Thymus (tissue), 11 donors: ENCODE results near the gene TMEM126B. TPM values are rescaled to one million over a fixed set of nuclear protein-coding genes. Genes with fewer than 3 reads are reported as not detected.
A peak's percentile ranks its signal among the peaks of the same experiment; 100 is the strongest.

Source experiments
- DNase-seq, 9 donors: peaks; one replicate each; pipeline ENCODE4 v3.0.0-alpha.2; 2013; ENCODE audit warnings: low spot score in 9 of 9, low read depth in 6 of 9, missing footprints in 1 of 9
- H3K27ac ChIP-seq, 2 donors: one replicate each; pipeline ENCODE4 v1.5.1; 2013; ENCODE audit warnings: control low read depth in 1 of 2, low read depth in 1 of 2, low read length in 1 of 2, mild to moderate bottlenecking in 1 of 2, moderate library complexity in 1 of 2
- H3K27me3 ChIP-seq, 2 donors: one replicate each; pipeline ENCODE4 v1.5.1; 2013; ENCODE audit warnings: low read length in 1 of 2; ENCODE audit not compliant: control insufficient read depth in 2 of 2, insufficient read depth in 1 of 2
- H3K36me3 ChIP-seq, 2 donors: one replicate each; pipeline ENCODE4 v1.5.1; 2013; ENCODE audit warnings: low read length in 1 of 2, mild to moderate bottlenecking in 1 of 2, moderate library complexity in 1 of 2; ENCODE audit not compliant: control insufficient read depth in 2 of 2, insufficient read depth in 2 of 2
- H3K4me1 ChIP-seq, 2 donors: one replicate each; pipeline ENCODE4 v1.5.1; 2013; ENCODE audit warnings: low read length in 2 of 2; ENCODE audit not compliant: control insufficient read depth in 2 of 2, insufficient read depth in 2 of 2
- H3K4me3 ChIP-seq, 2 donors: one replicate each; pipeline ENCODE4 v1.5.1; 2013; ENCODE audit warnings: low read length in 2 of 2, control low read depth in 1 of 2, mild to moderate bottlenecking in 1 of 2
- H3K9me3 ChIP-seq, 2 donors: one replicate each; pipeline ENCODE4 v1.5.1; 2013; ENCODE audit warnings: low read length in 1 of 2, mild to moderate bottlenecking in 1 of 2; ENCODE audit not compliant: control insufficient read depth in 2 of 2, insufficient read depth in 1 of 2
- WGBS: extraction: QIAGEN DNeasy Blood & Tissue Kit; methylation state at CpG from one replicate; pipeline ENCODE4 v1.1.7; 2013; 5-methylcytosine and 5-hydroxymethylcytosine counted together
- polyA plus RNA-seq: library from polyadenylated mRNA; stranded (reverse); fragments of 200-250 nt; gene quantifications from one replicate; pipeline ENCODE4 v1.2.3, GENCODE V29; 2013
- total RNA-seq: library from RNA; stranded (reverse); fragments of 120-200 nt; gene quantifications from one replicate; pipeline ENCODE4 v1.2.4, GENCODE V29; 2013
- donor health status: healthy.

TMEM126B gene
- total and polyA plus RNA-seq, 2 donors: 57.5 to 107 TPM

GRCh38 chr11:85685125-85685819 lies 56.9 kb downstream of the TMEM126B start:
- H3K36me3 ChIP-seq: no peaks in the 10 kb centered on the region
- WGBS: 91% methylated on average over 15 of the region's 15 CpGs
- no peaks in the 10 kb centered on the region for H3K9me3 ChIP-seq
- peaks cover 0 to 2% of the 10 kb centered on the region in 2 donors for H3K27me3 ChIP-seq
- peaks cover 0 to 10% of the 10 kb centered on the region in 2 donors for H3K4me1 ChIP-seq
- DNase-seq: peak in 2 of 9 donors; percentile 21 to 41
- peak overlapping the region in 1 of 2 donors; percentile 5 for H3K4me3 ChIP-seq
- H3K27ac ChIP-seq: peak overlapping the region in 1 of 2 donors; percentile 63

GRCh38 chr11:85685820-85686459 lies 57.5 kb downstream of the TMEM126B start, which contains the start of gene CCDC89:
Gene CCDC89 (minus strand): TSS chr11:85686195. CDS start chr11:85686130, 65 bp downstream.
- DNase-seq: peak in 1 of 9 donors; percentile 27
- H3K27ac ChIP-seq: peak within 1 kb of the TSS in 1 of 2 donors; percentile 63
- 87% methylated on average over 13 of the region's 13 CpGs for WGBS
- peaks cover 0 to 2% of the 10 kb centered on the region in 2 donors for H3K27me3 ChIP-seq
- H3K4me1 ChIP-seq: peaks cover 0 to 7% of the 10 kb centered on the region in 2 donors
- peak within 1 kb of the TSS in 1 of 2 donors; percentile 5 for H3K4me3 ChIP-seq
- no peaks in the 10 kb centered on the region for H3K36me3 ChIP-seq
- no peaks in the 10 kb centered on the region for H3K9me3 ChIP-seq

Other genes with a start within 250 kb of the TMEM126B start
- gene DLG2, start 1.2 kb upstream of the TMEM126B start, total RNA-seq: 6.6 TPM
- gene DLG2, start 1.2 kb upstream of the TMEM126B start, polyA plus RNA-seq: 4.8 TPM
- gene TMEM126A, start 19.4 kb downstream of the TMEM126B start, total RNA-seq: 43.0 TPM
- 55.7 TPM for gene TMEM126A, start 19.4 kb downstream of the TMEM126B start, polyA plus RNA-seq
- gene CREBZF, start 36.5 kb downstream of the TMEM126B start, total RNA-seq: 44.8 TPM
- gene CREBZF, start 36.5 kb downstream of the TMEM126B start, polyA plus RNA-seq: 51.8 TPM
- 0.66 TPM for gene CCDC89, start 57.6 kb downstream of the TMEM126B start, total RNA-seq
- 0.78 TPM for gene CCDC89, start 57.6 kb downstream of the TMEM126B start, polyA plus RNA-seq
- gene SYTL2, start 182.5 kb downstream of the TMEM126B start, total RNA-seq: 15.1 TPM
- gene SYTL2, start 182.5 kb downstream of the TMEM126B start, polyA plus RNA-seq: 22.2 TPM
- not detected for gene CCDC83, start 226.8 kb downstream of the TMEM126B start, total RNA-seq
- gene CCDC83, start 226.8 kb downstream of the TMEM126B start, polyA plus RNA-seq: 0.05 TPM